Keratinocyte (primary cell): ENCODE results near the gene ZNF883. TPM values are rescaled to one million over a fixed set of nuclear protein-coding genes. Genes with fewer than 3 reads are reported as not detected.

Source experiments
- DNase-seq: peaks from one replicate; pipeline ENCODE4 v3.0.0-alpha.2; 2011; ENCODE audit warnings: low read depth, missing footprints, low spot score
- FAIRE-seq: peaks from 2 replicates; lab custom pipeline; 2011; peaks lifted over from hg19 to GRCh38; lab: Jason Lieb, UNC
- H2AFZ ChIP-seq: 2 replicates; pipeline ENCODE4 v1.6.0; 2012; ENCODE audit warnings: low read length, control low read depth, inconsistent platforms; ENCODE audit not compliant: control insufficient read depth
- H3K27ac ChIP-seq: 2 replicates; pipeline ENCODE4 v1.5.1; 2011; ENCODE audit warnings: low read length; ENCODE audit not compliant: control insufficient read depth, insufficient read depth
- H3K27me3 ChIP-seq: 3 replicates; pipeline ENCODE4 v1.6.0; 2011; ENCODE audit warnings: low read length; ENCODE audit not compliant: control insufficient read depth, insufficient read depth; ENCODE audit errors: extremely low read depth
- H3K36me3 ChIP-seq, 2 experiments: 2 replicates in 1 of 2; 3 replicates in 1 of 2; pipeline ENCODE4 v1.5.1; 2011; ENCODE audit warnings: low read length in 2 of 2, mild to moderate bottlenecking in 1 of 2; ENCODE audit not compliant: control insufficient read depth in 2 of 2, insufficient read depth in 2 of 2; ENCODE audit errors: extremely low read depth in 1 of 2
- H3K4me1 ChIP-seq: 3 replicates; pipeline ENCODE4 v1.5.1; 2011; ENCODE audit warnings: low read length; ENCODE audit not compliant: control insufficient read depth, insufficient read depth; ENCODE audit errors: extremely low read depth
- H3K4me2 ChIP-seq: 3 replicates; pipeline ENCODE4 v1.6.0; 2011; ENCODE audit warnings: low read depth, low read length; ENCODE audit not compliant: control insufficient read depth, insufficient read depth; ENCODE audit errors: extremely low read depth
- H3K4me3 ChIP-seq, 3 experiments: fragments of 200-600 bp in 1 of 3; sonication (generic) in 1 of 3; 2 replicates in 2 of 3; 3 replicates in 1 of 3; pipeline ENCODE4 v1.5.1; 2011 to 2016; ENCODE audit warnings: low read length in 3 of 3, mild to moderate bottlenecking in 3 of 3, control low read depth in 2 of 3, inconsistent platforms in 1 of 3, low read depth in 1 of 3, mixed read lengths in 1 of 3, mixed run types in 1 of 3, moderate library complexity in 1 of 3; ENCODE audit not compliant: control insufficient read depth in 2 of 3, insufficient read depth in 2 of 3; ENCODE audit errors: extremely low read depth in 1 of 3
- H3K79me2 ChIP-seq: 2 replicates; pipeline ENCODE4 v1.6.0; 2012; ENCODE audit warnings: low read length; ENCODE audit not compliant: control insufficient read depth, insufficient read depth
- H3K9ac ChIP-seq: 3 replicates; pipeline ENCODE4 v1.6.0; 2011; ENCODE audit warnings: low read length; ENCODE audit not compliant: control insufficient read depth, insufficient read depth; ENCODE audit errors: extremely low read depth
- H3K9me1 ChIP-seq: 3 replicates; pipeline ENCODE4 v1.6.0; 2011; ENCODE audit warnings: low read length; ENCODE audit not compliant: control insufficient read depth, insufficient read depth; ENCODE audit errors: extremely low read depth
- H3K9me3 ChIP-seq: 2 replicates; pipeline ENCODE4 v1.5.1; 2012; ENCODE audit warnings: low read depth, low read length; ENCODE audit not compliant: control insufficient read depth
- H4K20me1 ChIP-seq: 3 replicates; pipeline ENCODE4 v1.6.0; 2011; ENCODE audit warnings: low read length; ENCODE audit not compliant: control insufficient read depth, insufficient read depth; ENCODE audit errors: extremely low read depth
- CTCF ChIP-seq, 3 experiments: IDR thresholded peaks in 1 of 3; conservative IDR thresholded peaks in 1 of 3; optimal IDR thresholded peaks in 1 of 3; 2 replicates in 2 of 3; 3 replicates in 1 of 3; pipeline versions ENCODE3 to v1.5.1; 2011; ENCODE audit warnings: low read length in 3 of 3, mild to moderate bottlenecking in 3 of 3, moderate library complexity in 2 of 3, control low read depth in 1 of 3, inconsistent platforms in 1 of 3; ENCODE audit not compliant: insufficient read depth in 2 of 3; ENCODE audit errors: extremely low read depth in 1 of 3
- EZH2 ChIP-seq: IDR thresholded peaks from one replicate; pipeline ENCODE4 v1.6.1; 2012; ENCODE audit warnings: inconsistent platforms, mild to moderate bottlenecking, low read length, moderate library complexity
- dilution Hi-C: fragments of 300-500 bp; cut with MboI; formaldehyde crosslinking; loops from one replicate; pipeline ENCODE4 v1.7.0; 2020; ENCODE audit warnings: low sequenced_read_pairs; ENCODE audit not compliant: extremely low pct_ligation_motif_present
- polyA plus RNA-seq, 5 experiments: library from polyadenylated mRNA; depleted of rRNA in 3 of 5; stranded (reverse) in 3 of 5; stranded (forward) in 1 of 5; unstranded in 1 of 5; fragments of >200 nt; gene quantifications; 1 replicate in 1 of 5; 2 replicates in 3 of 5; 3 replicates in 1 of 5; pipeline versions ENCODE4 v1.2.1 to v1.2.3, GENCODE V29; 2011 to 2012; ENCODE audit warnings: missing spikeins in 2 of 5, low read depth in 1 of 5, low replicate concordance in 1 of 5

ZNF883 gene
- polyA plus RNA-seq, 1 donor (not counting 4 experiments of a cell fraction or from before 2014, with no cell fraction given) = 0.98 TPM

GRCh38 chr9:112912636-112913035 is 99.4 kb downstream of the ZNF883 start:
- FAIRE-seq (no peak), DNase-seq (no peak)
- H3K9me1 ChIP-seq = no peaks in the 10 kb centered on the region
- no peaks in the 10 kb centered on the region for H3K9me3 ChIP-seq
- no peak overlapping the region for H3K4me2 ChIP-seq
- no peaks in the 10 kb centered on the region for H3K36me3 ChIP-seq
- no peaks in the 10 kb centered on the region for H3K79me2 ChIP-seq
- dilution Hi-C loops = no loop called here
- TF ChIP-seq CTCF (optimal IDR thresholded peaks at IDR 0.05 in 1 of 3, IDR thresholded peaks at IDR 0.05 in 1 of 3, conservative IDR thresholded peaks at IDR 0.05 in 1 of 3; ENCODE audit: extremely low read depth in 1 of 3, insufficient read depth in 2 of 3, low read length in 3 of 3) = no peak
- TF ChIP-seq EZH2 = no peak
- H3K4me1 ChIP-seq = peaks cover 6% of the 10 kb centered on the region
- H2AFZ ChIP-seq = no peak overlapping the region
- H4K20me1 ChIP-seq = no peaks in the 10 kb centered on the region
- no peaks in the 10 kb centered on the region for H3K27me3 ChIP-seq
- no peak overlapping the region for H3K4me3 ChIP-seq
- H3K9ac ChIP-seq = no peak overlapping the region
- no peak overlapping the region for H3K27ac ChIP-seq

- Histone ChIP-seq H3K4me1 (no peaks in the 10 kb centered on the region), H4K20me1 (no peaks in the 10 kb centered on the region), H3K9me3 (no peaks in the 10 kb centered on the region), H3K9me1 (no peaks in the 10 kb centered on the region), H2AFZ (no peak overlapping the region), H3K4me3 (no peak overlapping the region), H3K9ac (no peak overlapping the region), H3K27ac (no peak overlapping the region), H3K27me3 (peaks cover 3% of the 10 kb centered on the region), H3K36me3 (no peaks in the 10 kb centered on the region), H3K4me2 (no peak overlapping the region), H3K79me2 (no peaks in the 10 kb centered on the region)
- dilution Hi-C loops = no loop called here
- DNase-seq = no peak
- no peak for FAIRE-seq
- TF ChIP-seq EZH2 (no peak), CTCF (optimal IDR thresholded peaks at IDR 0.05 in 1 of 3, IDR thresholded peaks at IDR 0.05 in 1 of 3, conservative IDR thresholded peaks at IDR 0.05 in 1 of 3; ENCODE audit: extremely low read depth in 1 of 3, insufficient read depth in 2 of 3, low read length in 3 of 3) (no peak)
Observed at GRCh38 chr9:112911736-112912135, 100.3 kb downstream of the ZNF883 start.

Other genes with a start within 250 kb of the ZNF883 start
- not detected in 3 replicates for gene SLC46A2, start 121.3 kb downstream of the ZNF883 start, polyA plus RNA-seq
- 0.24 to 0.72 TPM (median 0.41 TPM) in 3 replicates for gene ZFP37, start 44.5 kb upstream of the ZNF883 start, polyA plus RNA-seq
- 111 to 164 TPM (median 122 TPM) in 3 replicates for gene SLC31A2, start 138.8 kb upstream of the ZNF883 start, polyA plus RNA-seq
- 22.4 to 31.4 TPM (median 22.7 TPM) in 3 replicates for gene FKBP15, start 209.1 kb upstream of the ZNF883 start, polyA plus RNA-seq
- gene SLC31A1, start 209.4 kb upstream of the ZNF883 start, polyA plus RNA-seq = 15.7 to 21.1 TPM (median 20.3 TPM) in 3 replicates